HG02840 (cell line): ENCODE measurements around the gene C9orf50.
A peak's percentile ranks its signal among the peaks of the same experiment; 100 is the strongest.

Experiments
- ATAC-seq: cut with Tn5 transposase; IDR thresholded peaks from one replicate; pipeline ENCODE4 v1.9.1; 2021; ENCODE audit warnings: mild to moderate bottlenecking, moderate library complexity, moderate number of reproducible peaks; ENCODE audit not compliant: unreplicated experiment, low FRiP score

C9orf50 gene

GRCh38 chr9:129612815-129613519 is 7.9 kb downstream of the C9orf50 start:
- ATAC-seq = no peak

GRCh38 chr9:129612123-129612522 is 8.8 kb downstream of the C9orf50 start:
- ATAC-seq = no peak

- ATAC-seq = no peak
These were observed 9.5 kb downstream of the C9orf50 start for GRCh38 chr9:129611307-129611800.

DNA sequence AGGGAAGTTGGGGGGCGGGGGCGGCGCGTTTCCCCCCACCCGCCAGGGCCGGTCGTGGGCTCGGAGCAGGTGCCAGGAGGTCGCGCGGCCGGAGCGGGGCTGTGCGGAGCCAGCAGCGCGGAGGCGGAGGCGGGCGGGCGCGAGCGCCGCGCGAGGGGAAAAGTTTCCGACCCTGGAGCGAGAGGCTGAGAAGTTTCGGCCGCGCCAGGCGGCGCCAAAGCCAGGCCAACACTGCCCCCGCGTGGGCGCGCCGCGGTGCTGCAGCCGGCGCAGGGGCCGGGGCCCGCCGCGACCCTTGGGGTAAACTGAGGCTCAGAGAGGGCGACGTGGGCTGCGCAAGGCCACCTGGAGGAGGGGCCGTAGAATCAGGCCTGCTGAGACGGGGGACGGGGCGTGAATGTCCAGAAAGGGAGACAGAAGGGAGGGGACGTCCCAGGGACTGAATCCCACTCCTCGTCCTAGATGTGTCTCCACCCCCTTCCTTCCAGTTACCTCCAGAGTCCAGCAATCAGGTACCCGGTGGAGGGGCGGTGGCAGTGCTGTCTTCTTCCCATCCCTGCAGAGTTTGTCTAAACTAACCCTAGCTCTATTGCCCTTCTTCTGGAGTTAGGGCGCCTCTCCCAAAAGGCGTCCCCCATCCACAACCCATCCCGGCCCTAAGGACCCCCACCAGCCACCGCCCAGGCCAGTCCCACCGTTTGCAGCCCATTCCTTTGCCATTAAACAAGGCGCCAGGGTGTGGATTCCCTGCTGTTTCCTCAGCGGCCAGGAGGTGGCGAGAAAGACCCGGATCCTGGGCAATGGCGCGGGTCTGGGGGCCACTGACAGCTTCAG is 10.2 kb downstream of the C9orf50 start:
- ATAC-seq = peak; percentile 50

DNA sequence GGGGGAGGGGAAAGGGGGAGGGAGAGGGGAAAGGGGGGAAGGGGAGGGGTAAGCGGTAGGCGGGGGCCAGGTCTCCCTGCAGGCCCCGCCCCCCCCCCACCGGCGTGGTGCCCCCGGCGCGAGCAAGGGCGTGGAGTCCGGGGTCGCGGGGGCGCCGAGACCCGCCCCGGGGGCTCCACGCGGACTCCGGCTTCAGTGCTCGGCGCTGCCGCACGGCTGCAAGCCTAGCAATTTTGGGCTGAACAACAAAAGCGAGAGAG is 10.8 kb downstream of the C9orf50 start:
- no peak for ATAC-seq

DNA sequence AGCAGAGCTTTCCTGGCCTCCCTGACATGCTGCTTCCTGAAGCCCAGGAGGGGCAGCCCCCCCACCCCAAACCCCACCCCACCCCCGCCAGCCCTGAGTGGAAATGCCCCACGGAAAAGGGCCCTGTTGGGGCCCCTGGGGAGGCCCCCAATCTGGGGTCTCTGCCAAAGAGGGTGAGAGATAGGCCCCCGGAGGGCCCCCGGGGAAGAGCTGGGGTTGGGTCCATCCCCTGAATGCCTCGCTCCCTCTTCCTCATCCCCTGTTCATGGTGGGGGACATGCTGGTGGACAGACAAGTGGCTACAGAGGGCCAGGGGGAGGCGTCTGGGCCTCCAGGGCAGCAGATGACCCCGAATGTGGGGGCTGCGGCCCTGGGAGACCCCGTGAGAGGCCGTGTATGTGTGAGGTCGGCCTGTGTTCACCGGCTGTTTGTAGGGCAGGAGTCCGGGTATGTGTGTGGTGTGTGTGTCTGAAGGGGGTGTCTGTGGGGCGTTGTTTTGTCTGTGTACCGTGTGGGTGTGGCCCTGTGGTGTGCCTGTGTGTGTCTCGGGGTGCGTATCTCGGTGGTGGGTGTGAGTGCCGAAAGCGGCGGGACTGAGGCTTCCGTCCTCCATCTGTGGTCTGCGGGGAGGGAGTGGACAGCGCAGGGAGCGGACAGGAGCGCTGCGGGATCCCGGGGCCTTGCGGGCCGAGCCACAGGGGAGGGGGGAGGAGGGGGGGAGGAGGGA is 11.3 kb downstream of the C9orf50 start:
- ATAC-seq = no peak

DNA sequence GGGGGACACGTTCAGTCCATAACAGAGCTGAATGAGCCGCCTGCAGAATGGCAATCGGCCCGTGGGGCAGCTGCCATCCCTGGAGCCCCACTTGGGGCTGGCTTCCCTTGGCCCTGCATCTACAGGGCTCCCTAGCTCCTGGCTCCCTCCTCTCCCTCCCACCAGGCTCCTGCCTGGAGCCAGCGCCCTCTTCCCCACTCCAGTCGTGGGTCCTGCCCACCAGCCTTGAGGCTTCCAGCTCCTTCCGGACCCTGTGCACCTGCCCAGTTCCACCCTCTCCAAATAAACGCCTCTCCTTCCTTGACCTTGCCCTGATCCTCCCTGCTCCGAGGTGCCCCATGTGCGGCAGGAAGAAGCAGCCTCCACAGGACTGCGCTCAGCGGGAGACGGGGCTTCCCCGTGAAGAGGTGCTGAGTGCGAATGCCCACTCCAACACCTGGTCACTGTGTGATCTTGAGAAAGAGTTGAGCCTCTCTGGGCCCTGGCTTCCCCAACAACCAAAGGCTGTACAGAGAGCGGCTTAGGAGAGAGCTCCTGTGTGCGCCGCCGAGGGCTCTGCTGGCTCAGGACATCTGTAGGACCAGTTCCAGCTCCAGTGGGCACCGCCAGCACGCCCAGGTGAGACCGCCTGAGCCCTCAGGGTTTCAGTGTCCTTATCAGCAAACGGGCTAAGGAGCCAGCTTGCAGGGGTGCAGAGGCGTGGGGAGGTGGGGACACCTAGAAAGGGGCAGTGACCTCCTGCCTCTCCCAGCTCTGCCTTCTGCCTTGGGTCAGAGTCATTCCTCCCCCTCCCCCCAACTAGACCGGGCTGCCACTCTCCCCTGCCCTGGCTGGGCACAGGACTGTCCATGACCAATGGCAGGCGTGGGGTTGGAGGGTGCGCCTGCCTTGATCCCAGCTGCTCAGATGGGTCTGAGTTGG is 12.1 kb downstream of the C9orf50 start:
- no peak for ATAC-seq

DNA sequence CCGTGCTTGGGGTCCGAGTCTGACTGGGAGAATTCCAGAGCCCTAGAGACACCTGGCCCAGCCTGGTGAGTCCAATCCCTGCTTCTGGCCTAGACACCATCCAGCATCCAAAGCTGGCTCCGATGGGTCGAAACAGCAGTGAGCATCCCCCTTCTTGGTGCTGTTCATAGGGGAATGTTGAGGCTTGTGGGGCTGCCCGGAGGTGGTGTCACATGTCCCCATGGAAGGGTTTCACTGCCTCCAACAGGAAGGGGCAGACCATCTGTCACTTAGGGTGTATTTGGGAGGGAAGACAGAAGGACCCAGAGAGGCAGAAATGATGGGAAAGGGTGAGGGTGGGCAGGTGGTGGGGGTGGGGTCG is 13.9 kb downstream of the C9orf50 start:
- ATAC-seq = no peak

GRCh38 chr9:129606161-129607026 is 14.5 kb downstream of the C9orf50 start:
- ATAC-seq = no peak

- no peak for ATAC-seq
These were observed 16.1 kb downstream of the C9orf50 start for GRCh38 chr9:129604766-129605163.

DNA sequence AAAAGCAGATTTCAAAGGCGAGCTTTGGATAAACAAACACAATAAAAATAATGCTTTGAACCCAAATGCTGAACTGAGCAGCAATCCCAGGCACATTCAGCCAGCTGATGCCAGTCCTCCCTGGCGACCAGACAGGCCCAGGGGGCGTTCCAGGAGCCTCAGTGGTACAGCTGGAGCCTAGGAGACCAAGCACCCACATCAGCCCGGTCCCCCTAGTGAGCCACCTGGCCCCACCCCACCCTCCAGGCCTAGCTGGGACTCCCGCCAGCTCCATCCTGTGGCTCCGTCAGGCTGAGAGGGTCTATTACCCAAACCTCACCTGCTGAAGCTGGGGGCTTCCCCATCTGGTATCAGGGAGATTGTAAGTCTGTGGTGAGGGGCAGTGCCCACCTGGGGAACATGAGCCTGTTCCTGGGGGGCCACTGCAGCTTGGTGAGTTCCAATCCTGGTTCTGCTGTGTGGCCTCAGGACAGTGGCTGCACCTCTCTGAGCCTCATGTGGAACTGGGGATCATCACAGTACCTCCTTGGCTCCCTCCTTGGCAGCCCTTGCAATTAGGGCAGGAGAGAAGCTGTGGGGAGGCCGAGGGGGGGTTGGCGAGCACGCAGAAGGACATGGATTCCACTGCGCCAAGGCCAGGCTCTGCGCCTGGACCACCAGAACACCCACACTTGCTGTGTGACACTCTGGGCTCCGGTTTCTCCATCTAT is 16.7 kb downstream of the C9orf50 start:
- ATAC-seq = no peak

DNA sequence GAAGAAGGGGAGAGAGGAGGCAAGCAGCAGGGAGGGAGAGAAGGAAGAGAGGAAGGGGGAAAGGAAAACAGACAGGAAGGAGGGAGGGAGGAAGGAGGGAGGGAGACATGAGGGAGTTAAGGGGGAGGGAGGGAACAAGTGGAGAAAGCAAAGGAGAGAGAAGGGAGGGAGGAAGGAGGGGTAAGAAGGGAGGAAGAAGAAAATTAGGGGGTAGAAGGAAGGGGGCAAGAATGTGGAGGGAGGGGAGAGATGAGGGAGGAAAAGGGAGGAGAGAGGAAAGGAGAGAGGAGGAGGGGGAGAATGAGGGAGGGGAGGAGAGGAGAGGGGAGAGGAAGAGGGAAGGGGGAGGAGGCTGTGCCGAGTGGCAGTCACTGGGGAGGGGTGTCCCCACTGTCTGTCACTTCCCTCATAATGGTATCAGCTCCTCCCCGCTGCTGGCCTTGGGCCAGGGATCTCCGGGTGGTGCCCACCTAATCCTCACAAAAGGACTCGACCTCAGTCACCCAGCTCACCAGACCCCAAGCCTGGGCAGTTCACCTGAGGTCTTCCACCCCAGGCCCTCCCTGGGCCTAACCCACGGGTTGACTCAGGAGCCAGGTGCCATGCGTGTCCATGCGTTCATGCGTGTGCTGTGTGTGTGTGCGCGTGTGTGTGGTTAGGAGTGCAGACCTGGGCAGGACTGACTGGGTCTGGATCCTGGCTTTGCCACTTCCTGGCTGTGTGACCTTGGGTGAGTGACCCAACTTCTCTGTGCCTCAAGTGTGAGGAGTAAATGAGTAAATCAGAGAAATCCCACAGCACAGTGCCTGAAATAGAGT is 18.1 kb downstream of the C9orf50 start:
- no peak for ATAC-seq

DNA sequence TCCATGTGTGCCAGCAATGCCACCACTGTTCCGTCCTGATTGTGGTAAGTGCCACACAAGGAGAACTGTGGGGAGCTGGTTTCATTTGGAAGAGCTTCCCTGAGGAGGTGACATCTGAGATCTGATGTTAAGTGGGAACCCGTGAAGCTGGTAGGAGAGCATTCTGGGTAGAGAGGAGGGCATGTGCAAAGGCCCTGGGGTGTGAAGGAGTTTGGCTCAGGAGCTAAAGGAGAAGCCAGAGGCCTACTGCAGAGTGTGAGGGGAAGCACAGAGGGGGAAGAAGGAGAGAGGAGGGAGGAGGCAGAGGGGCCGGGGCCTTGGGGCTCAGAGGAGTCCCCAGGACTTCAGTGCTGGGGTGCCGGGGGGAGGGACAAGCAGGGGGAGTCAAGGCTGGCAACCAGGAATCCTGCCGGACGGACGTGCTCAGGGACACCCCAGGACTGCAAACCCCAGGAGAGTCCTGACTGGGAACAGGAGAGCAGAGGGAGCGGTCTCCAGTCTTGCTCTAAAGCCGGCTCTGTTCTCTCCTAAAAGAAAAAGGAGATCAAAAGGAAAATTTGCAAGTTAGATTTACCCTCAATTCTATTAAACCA is 19.7 kb downstream of the C9orf50 start:
- no peak for ATAC-seq

DNA sequence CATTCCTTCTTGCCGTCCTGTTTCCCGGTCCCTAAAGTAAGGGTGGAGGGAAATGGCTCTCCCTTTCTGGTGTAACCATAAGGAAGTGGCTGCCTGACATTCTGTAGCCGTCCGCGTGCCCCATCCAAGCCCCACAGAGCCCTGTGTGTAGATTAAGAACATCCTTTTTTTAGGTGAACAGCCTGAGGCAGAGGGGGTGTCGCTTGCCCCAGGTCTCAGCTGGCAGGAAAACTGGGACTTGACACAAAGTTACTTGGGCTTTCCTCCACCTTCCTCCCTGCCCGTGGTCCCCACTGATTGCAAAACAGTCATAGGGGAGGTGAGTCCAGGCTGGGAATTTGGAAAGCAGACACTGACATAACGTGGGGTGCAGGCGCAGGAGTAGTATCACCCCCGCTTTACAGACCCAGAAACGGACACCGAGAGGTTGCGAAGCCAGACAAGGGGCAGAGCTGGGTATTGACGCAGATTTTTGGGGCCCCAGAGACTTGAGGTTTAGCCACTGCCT is 22.8 kb downstream of the C9orf50 start:
- no peak for ATAC-seq

GRCh38 chr9:129597355-129598088 is 23.4 kb downstream of the C9orf50 start:
- no peak for ATAC-seq

GRCh38 chr9:129596541-129597331 is 24.2 kb downstream of the C9orf50 start:
- no peak for ATAC-seq
